Uterus (tissue), 4 donors: ENCODE results near the gene ITPR2. TPM values are rescaled to one million over a fixed set of nuclear protein-coding genes. Genes with fewer than 3 reads are reported as not detected.

Experiments used
- DNase-seq, 2 donors: peaks; one replicate each; pipeline ENCODE4 v3.0.0-alpha.2; 2019 to 2020
- H3K27ac ChIP-seq, 2 donors: fragments of 200-600 bp; sonication (generic); 1 replicate in 1 of 2; 2 replicates in 1 of 2; pipeline ENCODE4 v1.5.1; 2016 to 2018
- H3K27me3 ChIP-seq, 2 donors: fragments of 200-600 bp; sonication (generic); one replicate each; pipeline ENCODE4 v1.5.1; 2018 to 2019; ENCODE audit warnings: control low read depth in 1 of 2
- H3K36me3 ChIP-seq, 2 donors: fragments of 200-600 bp; sonication (generic); one replicate each; pipeline ENCODE4 v1.5.1; 2019; ENCODE audit warnings: control low read depth in 1 of 2
- H3K4me1 ChIP-seq, 2 donors: fragments of 200-600 bp; sonication (generic); one replicate each; pipeline ENCODE4 v1.5.1; 2018 to 2019; ENCODE audit warnings: control low read depth in 1 of 2
- H3K4me3 ChIP-seq, 2 donors: fragments of 200-600 bp; sonication (generic); 1 replicate in 1 of 2; 2 replicates in 1 of 2; pipeline ENCODE4 v1.5.1; 2018 to 2019; ENCODE audit warnings: mild to moderate bottlenecking in 1 of 2
- H3K9me3 ChIP-seq, 2 donors: fragments of 200-600 bp; sonication (generic); one replicate each; pipeline ENCODE4 v1.5.1; 2019; ENCODE audit warnings: control low read depth in 1 of 2
- POLR2A ChIP-seq, 2 donors: fragments of 450-650 bp; IDR thresholded peaks; one replicate each; pipeline ENCODE4 v1.6.1; 2016; ENCODE audit warnings: antibody characterized with exemption in 2 of 2, mild to moderate bottlenecking in 1 of 2, moderate library complexity in 1 of 2
- intact Hi-C: fragments of 100-400 bp; cut with DNase I; formaldehyde crosslinking; loops from one replicate; pipeline ENCODE4 v1.15.1; 2023; ENCODE audit warnings: low total_unique reads
- total RNA-seq, 4 donors: library from RNA; depleted of rRNA in 3 of 4; stranded (reverse); fragments of >200 nt in 3 of 4; gene quantifications; one replicate each; pipeline versions ENCODE4 v1.1.0 to v1.2.4, GENCODE V29; 2014 to 2023
- TF ChIP-seq, protein P1 (sequence below), 4 experiments: fragments of 200-600 bp in 2 of 4; fragments of 450-650 bp in 2 of 4; sonication (generic) in 2 of 4; IDR thresholded peaks; one replicate each; pipeline ENCODE4 v1.5.1; 2016 to 2019; ENCODE audit warnings: antibody characterized with exemption in 4 of 4, mild to moderate bottlenecking in 2 of 4, moderate library complexity in 1 of 4
- donor health status: DM: yes; HTN: yes; CAD: no.

The ITPR2 gene
- total RNA-seq, 4 donors from 2014 or later, result 53.5 to 271 (median 60.4) TPM

DNA sequence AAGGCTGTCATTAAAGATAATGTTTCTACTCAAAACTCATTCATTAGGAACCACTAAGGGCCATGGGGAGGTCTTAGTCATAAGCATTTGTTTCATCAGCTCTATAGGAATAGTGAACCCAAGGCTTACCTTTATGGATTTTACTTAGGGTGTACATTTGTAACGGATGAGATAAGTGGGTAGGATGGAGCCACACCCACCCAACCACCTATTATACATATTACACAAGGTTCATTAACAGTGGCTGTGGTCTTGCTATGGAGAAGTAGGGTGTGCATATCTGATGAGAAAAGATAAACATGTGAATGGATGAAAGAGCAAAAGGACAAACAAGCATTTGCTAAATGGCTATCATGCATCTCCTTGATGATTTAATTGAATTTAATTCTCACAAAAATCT is 39.6 kb upstream of the ITPR2 start:
- H3K4me3 ChIP-seq, result no peak overlapping the region
- H3K9me3 ChIP-seq, result no peaks in the 10 kb centered on the region
- no peak for DNase-seq
- no peak overlapping the region for H3K27ac ChIP-seq
- no peak for TF ChIP-seq POLR2A (IDR thresholded peaks at IDR 0.05)
- TF ChIP-seq, protein P1, sequence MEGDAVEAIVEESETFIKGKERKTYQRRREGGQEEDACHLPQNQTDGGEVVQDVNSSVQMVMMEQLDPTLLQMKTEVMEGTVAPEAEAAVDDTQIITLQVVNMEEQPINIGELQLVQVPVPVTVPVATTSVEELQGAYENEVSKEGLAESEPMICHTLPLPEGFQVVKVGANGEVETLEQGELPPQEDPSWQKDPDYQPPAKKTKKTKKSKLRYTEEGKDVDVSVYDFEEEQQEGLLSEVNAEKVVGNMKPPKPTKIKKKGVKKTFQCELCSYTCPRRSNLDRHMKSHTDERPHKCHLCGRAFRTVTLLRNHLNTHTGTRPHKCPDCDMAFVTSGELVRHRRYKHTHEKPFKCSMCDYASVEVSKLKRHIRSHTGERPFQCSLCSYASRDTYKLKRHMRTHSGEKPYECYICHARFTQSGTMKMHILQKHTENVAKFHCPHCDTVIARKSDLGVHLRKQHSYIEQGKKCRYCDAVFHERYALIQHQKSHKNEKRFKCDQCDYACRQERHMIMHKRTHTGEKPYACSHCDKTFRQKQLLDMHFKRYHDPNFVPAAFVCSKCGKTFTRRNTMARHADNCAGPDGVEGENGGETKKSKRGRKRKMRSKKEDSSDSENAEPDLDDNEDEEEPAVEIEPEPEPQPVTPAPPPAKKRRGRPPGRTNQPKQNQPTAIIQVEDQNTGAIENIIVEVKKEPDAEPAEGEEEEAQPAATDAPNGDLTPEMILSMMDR (IDR thresholded peaks at IDR 0.05), result no peak
- no peaks in the 10 kb centered on the region for H3K36me3 ChIP-seq
- H3K27me3 ChIP-seq, result no peaks in the 10 kb centered on the region
- no peaks in the 10 kb centered on the region for H3K4me1 ChIP-seq
- intact Hi-C loops, result no loop called here

DNA sequence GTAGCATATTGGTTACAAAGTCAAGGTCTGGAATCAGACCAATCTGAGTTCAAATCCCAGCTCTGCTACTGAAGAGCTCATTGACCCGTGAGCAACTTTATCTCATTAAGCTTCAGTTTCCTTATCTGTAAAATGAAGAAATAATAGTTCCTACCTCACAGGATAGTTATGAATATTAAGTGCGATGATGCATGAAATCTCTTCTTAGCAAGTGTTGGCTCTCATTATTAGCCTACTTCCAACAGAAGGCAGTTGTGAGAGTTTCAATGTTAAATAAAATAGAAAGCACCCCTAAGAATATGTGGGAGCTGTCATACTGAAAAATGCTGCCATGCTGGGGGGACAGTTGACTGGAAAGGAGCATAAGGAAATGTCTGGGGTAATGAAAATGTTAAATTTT is 39.0 kb upstream of the ITPR2 start:
- intact Hi-C loops, result no loop called here
- TF ChIP-seq POLR2A (IDR thresholded peaks at IDR 0.05), result no peak
- TF ChIP-seq, protein P1 (IDR thresholded peaks at IDR 0.05), result no peak
- Histone ChIP-seq H3K27ac (no peak overlapping the region), H3K4me1 (no peaks in the 10 kb centered on the region), H3K9me3 (no peaks in the 10 kb centered on the region), H3K36me3 (no peaks in the 10 kb centered on the region), H3K4me3 (no peak overlapping the region), H3K27me3 (no peaks in the 10 kb centered on the region)
- DNase-seq, result no peak

DNA sequence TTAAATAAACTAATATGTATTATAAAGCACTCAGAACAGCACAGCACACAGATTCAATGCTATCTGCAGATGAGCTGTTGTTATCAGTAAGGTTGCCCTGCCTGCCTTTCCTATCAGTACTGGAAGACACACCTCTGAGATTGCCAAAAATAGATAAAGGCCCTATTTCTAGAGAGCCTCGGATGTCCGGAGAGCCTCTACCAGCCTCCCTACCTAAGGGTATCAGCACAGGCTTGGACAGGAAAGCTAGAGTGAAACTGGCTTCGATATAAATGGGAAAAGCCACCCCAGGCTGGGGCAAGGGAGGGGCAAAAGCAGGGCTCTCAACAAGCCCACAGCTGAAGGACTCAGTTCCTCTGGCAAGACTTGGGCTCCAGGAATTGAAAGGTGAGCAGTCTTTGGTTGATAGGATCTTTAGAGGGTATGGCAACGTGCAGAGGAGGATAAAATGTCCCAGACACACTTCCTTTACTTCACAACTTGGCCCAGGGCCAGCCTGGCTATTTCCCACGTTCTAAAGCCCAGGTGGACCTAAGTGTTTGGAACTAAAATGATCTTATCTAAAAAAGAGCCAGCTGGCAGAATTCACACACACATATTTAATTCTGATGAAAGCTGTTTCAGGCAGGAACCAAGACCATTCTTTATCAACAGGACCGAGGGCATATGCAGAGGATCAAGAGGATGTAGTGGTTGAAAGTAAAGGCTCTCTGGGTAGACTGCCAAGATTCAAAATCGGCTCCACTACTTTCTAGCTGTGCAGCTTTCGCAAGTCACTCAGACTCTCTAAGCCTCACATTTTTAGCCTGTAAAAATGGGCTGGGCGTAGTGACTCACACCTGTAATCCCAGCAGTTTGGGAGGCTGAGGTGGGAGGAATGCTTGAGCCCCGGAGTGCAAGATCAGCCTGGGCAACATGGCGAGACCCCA is 37.8 kb upstream of the ITPR2 start:
- H3K27ac ChIP-seq, result peak overlapping the region in 1 of 2 donors; percentile 52
- peak in 1 of 2 donors; percentile 50 for DNase-seq
- no peak overlapping the region for H3K4me3 ChIP-seq
- TF ChIP-seq, protein P1 (IDR thresholded peaks at IDR 0.05), result no peak
- TF ChIP-seq POLR2A (IDR thresholded peaks at IDR 0.05), result no peak
- intact Hi-C loops, result no loop called here
- no peaks in the 10 kb centered on the region for H3K27me3 ChIP-seq
- H3K4me1 ChIP-seq, result no peaks in the 10 kb centered on the region
- no peaks in the 10 kb centered on the region for H3K36me3 ChIP-seq
- H3K9me3 ChIP-seq, result no peaks in the 10 kb centered on the region

DNA sequence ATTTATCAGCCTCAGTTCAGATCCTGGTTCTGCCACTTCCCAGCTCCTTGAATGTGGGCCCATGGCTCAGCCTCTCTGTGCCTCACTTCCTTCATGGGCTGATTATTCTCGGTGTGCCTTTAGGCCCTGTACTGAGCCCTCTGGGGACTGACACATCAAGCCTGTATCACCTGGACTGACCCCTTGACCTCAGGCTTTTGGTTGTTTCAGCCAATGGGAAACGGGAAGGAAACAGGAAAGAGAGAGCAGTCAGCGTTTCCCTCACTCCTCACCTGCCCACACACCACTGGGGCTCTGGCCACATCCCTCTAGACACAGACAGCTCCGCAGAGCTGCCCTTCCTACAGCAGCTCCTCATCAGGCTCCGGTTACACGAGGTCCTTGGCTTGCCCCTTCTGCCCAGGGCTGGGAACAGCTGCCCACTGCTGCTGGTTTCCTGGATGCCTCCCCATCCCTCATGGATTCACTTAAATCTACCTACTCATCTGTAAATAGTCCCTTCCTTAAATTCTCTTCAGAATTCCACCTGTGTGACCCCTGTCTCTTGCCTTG is 37.0 kb upstream of the ITPR2 start:
- H3K27ac ChIP-seq, result peak overlapping the region in 1 of 2 donors; percentile 52
- no peaks in the 10 kb centered on the region for H3K27me3 ChIP-seq
- H3K4me1 ChIP-seq, result no peaks in the 10 kb centered on the region
- no peak for DNase-seq
- TF ChIP-seq POLR2A (IDR thresholded peaks at IDR 0.05), result no peak
- TF ChIP-seq, protein P1 (IDR thresholded peaks at IDR 0.05), result no peak
- no peaks in the 10 kb centered on the region for H3K9me3 ChIP-seq
- H3K4me3 ChIP-seq, result no peak overlapping the region
- intact Hi-C loops, result no loop called here
- no peaks in the 10 kb centered on the region for H3K36me3 ChIP-seq

DNA sequence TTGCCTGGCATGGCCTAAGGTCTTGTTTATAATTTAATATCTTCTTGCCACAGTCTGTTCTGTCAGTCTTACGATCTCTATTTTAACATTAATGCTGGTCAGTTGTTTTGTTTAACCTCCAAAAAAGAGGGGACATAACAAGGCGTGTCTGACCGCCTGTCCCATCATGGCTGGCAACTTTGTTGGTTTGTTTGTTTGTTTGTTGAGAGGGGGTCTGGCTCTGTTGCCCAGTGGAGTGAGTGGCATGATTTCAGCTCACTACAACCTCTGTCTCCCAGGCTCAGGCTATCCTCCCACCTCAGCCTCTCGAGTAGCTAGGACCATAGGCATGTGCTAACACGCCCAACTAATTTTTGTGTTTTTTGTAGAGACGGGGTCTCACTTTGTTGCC is 36.1 kb upstream of the ITPR2 start:
- H3K27me3 ChIP-seq, result no peaks in the 10 kb centered on the region
- no peaks in the 10 kb centered on the region for H3K9me3 ChIP-seq
- no peak overlapping the region for H3K27ac ChIP-seq
- H3K36me3 ChIP-seq, result no peaks in the 10 kb centered on the region
- no peak overlapping the region for H3K4me3 ChIP-seq
- no peaks in the 10 kb centered on the region for H3K4me1 ChIP-seq
- no peak for DNase-seq
- intact Hi-C loops, result no loop called here
- TF ChIP-seq, protein P1 (IDR thresholded peaks at IDR 0.05), result no peak
- TF ChIP-seq POLR2A (IDR thresholded peaks at IDR 0.05), result no peak
